Activated naive CD4-positive, alpha-beta T cell treated with anti-CD3 and anti-CD28 coated beads, Interleukin-2, amount 10 ng/mL, durations not matched to agents 7 days and 5 days (primary cell): ENCODE data around the gene ID3.
A peak's percentile ranks its signal among the peaks of the same experiment; 100 is the strongest.
"Not testable (repeated sequence)": the region's sequence is repeated elsewhere in the genome, so short reads cannot be mapped to it uniquely, and the experiment has no call there.

ENCODE experiments used
- CTCF ChIA-PET: fragments of 350-600 bp; sonication (Branson Sonifier 250); formaldehyde crosslinking; loops from one replicate; lab custom pipeline; 2021; ENCODE audit warnings: antibody characterized with exemption; lab: Charles Lee
- DNase-seq: peaks from one replicate; pipeline ENCODE4 v3.0.0-alpha.2; 2020
- H3K27ac Mint-ChIP-seq: one replicate; pipeline ENCODE4 v1.8.0; 2021; ENCODE audit warnings: mild to moderate bottlenecking, moderate library complexity, mixed read lengths
- H3K27me3 Mint-ChIP-seq: one replicate; pipeline ENCODE4 v1.8.0; 2021; ENCODE audit warnings: mild to moderate bottlenecking, mixed read lengths
- H3K36me3 Mint-ChIP-seq: one replicate; pipeline ENCODE4 v1.8.0; 2021; ENCODE audit warnings: mixed read lengths
- H3K4me1 Mint-ChIP-seq: one replicate; pipeline ENCODE4 v1.8.0; 2021; ENCODE audit warnings: mixed read lengths
- H3K4me3 Mint-ChIP-seq: one replicate; pipeline ENCODE4 v1.8.0; 2021; ENCODE audit warnings: mild to moderate bottlenecking, moderate library complexity, mixed read lengths
- H3K9me3 Mint-ChIP-seq: one replicate; pipeline ENCODE4 v1.8.0; 2021; ENCODE audit warnings: mixed read lengths

The ID3 gene

DNA sequence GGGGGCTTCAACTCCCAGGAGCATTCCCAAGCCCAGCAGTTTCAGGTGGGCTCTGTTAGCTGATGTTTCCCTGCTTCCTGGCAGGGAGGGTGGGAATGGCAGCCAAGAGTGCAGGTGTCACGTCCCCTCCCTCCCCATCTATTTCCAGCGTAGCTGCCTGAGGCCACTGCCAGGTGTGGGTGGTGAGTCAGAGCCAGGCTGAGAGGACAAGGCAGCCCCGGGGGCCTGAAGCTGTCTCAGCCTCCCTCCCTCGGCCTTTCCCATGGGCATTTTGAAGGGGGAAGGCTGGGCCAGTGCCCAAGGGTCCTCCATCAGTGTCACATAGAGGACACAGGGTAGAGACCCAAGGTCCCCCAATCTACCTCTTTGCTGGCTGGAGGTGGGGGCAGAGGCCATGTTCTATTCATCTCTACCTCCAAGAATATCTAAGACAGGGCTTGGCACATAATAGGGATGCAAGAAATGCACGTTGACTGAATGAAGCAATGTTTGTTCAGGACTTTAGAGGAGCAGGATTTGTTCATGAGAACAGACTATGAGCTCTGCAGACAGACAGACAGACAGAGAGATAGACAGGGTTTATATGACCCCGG, 34.4 kb upstream of the ID3 start:
- Mint-ChIP-seq H3K36me3 (peaks cover 1% of the 10 kb centered on the region), H3K4me3 (no peak overlapping the region), H3K27ac (no peak overlapping the region), H3K27me3 (peaks cover 7% of the 10 kb centered on the region), H3K9me3 (no peaks in the 10 kb centered on the region), H3K4me1 (peaks cover 74% of the 10 kb centered on the region)
- DNase-seq, result no peak
- CTCF ChIA-PET, result interaction anchor here (1.7 kb wide), 1 partner anchor 44 kb away, joined by 8 read pairs; no protein-coding TSS in a partner anchor

DNA sequence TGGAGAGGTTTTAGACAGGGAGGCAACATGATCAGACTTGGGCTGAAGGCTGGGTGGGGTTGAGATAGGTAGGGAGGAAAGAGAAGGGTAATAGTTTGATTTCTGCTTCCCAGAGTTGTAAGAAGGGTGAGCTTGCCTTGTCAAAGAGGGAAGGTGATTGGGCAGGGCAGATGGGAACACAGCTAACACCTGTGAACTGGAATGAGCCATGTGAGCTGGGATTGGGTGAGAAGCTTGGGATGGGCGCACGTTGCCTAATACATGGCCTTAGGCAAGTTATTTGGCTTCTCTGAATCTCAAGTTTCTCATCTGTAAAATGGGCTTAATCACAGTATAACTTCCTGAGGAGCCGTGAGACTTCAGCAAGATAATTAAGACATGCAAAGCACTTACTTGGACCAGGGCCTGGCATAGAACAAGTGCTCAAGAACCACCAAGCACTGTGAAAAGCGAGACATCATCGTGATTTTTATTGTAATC, 33.8 kb upstream of the ID3 start:
- no peak overlapping the region for H3K4me3 Mint-ChIP-seq
- CTCF ChIA-PET, result interaction anchor here (1.7 to 2.0 kb wide), 3 partner anchors 8 to 44 kb away, joined by 5 to 8 read pairs (median 7); no protein-coding TSS in a partner anchor

DNA sequence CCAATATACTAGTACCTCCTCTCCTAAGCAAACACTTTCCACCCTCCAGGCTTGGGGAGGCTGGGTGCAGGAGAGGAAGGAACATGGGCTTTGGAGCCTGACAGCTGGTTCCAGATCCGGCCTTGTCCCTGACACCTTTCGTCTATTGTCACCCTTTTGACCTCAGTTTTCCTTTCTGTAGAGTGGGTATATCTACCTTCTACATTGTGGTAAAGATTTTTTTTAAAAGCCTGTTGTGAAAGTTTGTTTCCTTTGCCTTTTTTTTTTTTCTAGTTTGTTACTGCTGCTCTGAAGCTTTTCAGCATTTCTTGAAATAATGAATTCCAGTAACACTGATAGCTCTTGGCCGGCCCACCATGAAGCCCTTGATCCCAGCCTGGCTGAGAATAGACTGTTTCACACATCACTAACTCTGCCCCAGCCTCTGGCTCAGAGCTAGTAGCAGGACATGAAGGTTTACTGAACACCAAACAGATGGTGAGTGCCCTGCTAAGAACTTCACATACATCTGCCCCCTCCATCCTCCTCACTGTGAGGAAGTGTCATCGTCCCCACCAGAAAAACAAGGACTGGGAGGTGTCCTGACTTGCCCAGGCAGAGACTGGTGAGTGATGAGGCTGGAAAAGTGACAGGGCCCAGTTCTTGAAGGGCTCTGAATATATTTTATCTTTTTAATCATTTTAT, 33.0 kb upstream of the ID3 start:
- H3K27me3 Mint-ChIP-seq, result peaks cover 19% of the 10 kb centered on the region
- peak overlapping the region; percentile 86 for H3K27ac Mint-ChIP-seq
- no peaks in the 10 kb centered on the region for H3K9me3 Mint-ChIP-seq
- no peak for DNase-seq
- CTCF ChIA-PET, result interaction anchor here (0.9 to 2.0 kb wide), 10 partner anchors 9 to 45 kb away, joined by 3 to 9 read pairs (median 6); no protein-coding TSS in a partner anchor
- H3K4me3 Mint-ChIP-seq, result no peak overlapping the region
- H3K36me3 Mint-ChIP-seq, result peaks cover 1% of the 10 kb centered on the region
- H3K4me1 Mint-ChIP-seq, result peaks cover 61% of the 10 kb centered on the region

More for the DNA sequence above, 33.8 kb upstream of the ID3 start:
- H3K27ac Mint-ChIP-seq, result peak overlapping the region; percentile 43
- peaks cover 12% of the 10 kb centered on the region for H3K27me3 Mint-ChIP-seq
- no peaks in the 10 kb centered on the region for H3K9me3 Mint-ChIP-seq
- no peak for DNase-seq
- H3K4me1 Mint-ChIP-seq, result peaks cover 68% of the 10 kb centered on the region
- H3K36me3 Mint-ChIP-seq, result peaks cover 1% of the 10 kb centered on the region

DNA sequence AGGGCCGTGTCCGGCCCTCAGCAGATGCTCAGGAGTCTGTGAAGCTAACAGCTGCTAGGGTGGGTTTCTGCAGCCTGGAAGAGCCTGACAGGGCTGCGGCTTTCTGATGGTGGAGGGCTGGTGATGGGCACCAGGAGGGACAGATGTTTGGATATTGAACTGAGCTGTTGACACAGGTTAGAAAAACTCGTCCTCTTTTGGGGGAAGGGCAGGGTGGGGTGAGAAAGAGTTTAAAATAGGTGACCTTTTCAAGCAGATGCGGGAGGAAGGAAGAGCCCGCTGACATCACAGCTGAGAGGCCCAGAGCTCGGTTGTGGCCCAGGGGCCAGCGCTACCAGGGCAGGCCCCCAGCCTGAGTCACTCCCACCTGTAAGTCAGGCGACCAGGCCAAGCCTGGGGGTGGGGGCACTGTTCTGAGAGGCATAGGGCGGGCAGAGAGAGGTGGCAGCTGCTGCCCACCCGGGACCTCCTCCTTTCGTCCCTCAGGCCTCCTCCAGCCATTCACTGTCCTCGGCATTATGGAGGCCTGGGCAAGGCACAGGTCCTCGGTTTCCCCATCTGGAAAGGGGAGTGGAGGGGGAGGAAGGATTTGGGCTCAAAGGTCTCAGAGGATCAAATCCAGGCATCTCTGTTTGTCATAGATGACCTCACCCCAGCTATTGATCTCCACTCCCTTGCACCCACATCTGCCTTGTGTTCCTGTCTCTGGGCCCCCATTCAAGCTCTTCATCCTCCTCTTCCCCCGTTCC, 32.3 kb upstream of the ID3 start:
- no peaks in the 10 kb centered on the region for H3K9me3 Mint-ChIP-seq
- H3K27ac Mint-ChIP-seq, result peak overlapping the region; percentile 86
- CTCF ChIA-PET, result interaction anchor here (0.9 to 2.0 kb wide), 9 partner anchors 8 to 45 kb away, joined by 3 to 9 read pairs (median 5); no protein-coding TSS in a partner anchor
- H3K4me1 Mint-ChIP-seq, result peaks cover 53% of the 10 kb centered on the region
- H3K4me3 Mint-ChIP-seq, result peak overlapping the region; percentile 22
- H3K27me3 Mint-ChIP-seq, result peaks cover 24% of the 10 kb centered on the region
- DNase-seq, result peak; percentile 42
- peaks cover 1% of the 10 kb centered on the region for H3K36me3 Mint-ChIP-seq

DNA sequence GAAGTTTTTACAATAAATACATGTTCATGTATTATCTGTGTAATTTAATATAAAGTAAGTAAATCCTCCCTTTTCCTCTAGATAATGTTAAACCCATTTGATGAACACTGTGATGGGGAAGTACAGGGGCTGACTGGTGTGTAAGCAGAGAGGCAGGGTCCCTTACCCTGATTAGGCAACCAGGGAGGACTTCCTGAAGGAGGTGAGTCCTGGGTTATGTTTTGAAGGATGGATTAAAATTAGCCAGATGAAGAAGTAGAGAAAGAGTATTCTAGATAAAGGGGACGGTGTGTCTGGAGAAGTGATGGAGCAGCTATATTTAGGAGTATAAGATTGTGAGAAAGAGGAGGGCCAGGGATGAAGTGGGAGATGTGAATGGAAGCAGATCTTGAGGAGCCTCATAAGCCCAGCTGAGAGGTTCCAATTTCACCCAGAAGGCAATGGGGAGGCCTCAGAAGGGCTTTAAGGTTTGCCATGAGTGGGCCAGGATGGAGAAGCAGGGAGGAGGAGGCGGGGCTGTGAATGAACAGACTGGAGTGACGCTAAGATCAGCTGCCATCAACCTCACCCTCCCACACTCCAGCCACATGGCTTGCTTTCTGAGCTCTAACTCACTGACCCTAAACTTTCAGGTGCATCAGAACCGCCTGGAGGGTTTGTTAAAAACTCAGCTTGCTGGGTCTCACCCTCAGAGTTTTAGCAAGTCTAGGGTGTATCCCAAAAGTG, 30.9 kb upstream of the ID3 start:
- Mint-ChIP-seq H3K27me3 (peaks cover 30% of the 10 kb centered on the region), H3K36me3 (peaks cover 1% of the 10 kb centered on the region), H3K27ac (no peak overlapping the region), H3K4me3 (no peak overlapping the region), H3K4me1 (peaks cover 46% of the 10 kb centered on the region), H3K9me3 (no peaks in the 10 kb centered on the region)
- no peak for DNase-seq
- CTCF ChIA-PET, result interaction anchor here (1.1 to 1.7 kb wide), 3 partner anchors 13 to 47 kb away, joined by 3 to 6 read pairs (median 5); no protein-coding TSS in a partner anchor

DNA sequence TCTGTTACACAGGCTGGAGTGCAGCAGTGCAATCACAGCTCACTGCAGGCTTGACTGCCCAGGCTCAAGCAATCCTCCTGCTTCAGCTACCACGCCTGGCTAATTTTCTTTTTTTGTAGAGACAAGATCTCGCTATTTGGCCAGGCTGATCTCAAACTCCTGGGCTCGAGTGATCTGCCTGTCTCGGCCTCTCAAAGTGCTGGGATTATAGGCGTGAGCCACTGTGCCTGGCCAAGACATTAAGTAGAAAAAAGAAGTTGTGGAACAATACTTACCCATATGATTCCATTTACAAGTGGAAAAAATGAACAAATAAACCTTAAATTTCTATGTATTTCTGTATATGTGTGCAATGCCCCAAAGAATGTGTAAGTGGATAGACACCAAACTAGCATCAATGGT, 30.3 kb upstream of the ID3 start:
- no peak overlapping the region for H3K27ac Mint-ChIP-seq
- peaks cover 40% of the 10 kb centered on the region for H3K4me1 Mint-ChIP-seq
- CTCF ChIA-PET, result interaction anchor here (1.1 to 1.2 kb wide), 2 partner anchors 13 to 31 kb away, joined by 3 to 5 read pairs; no protein-coding TSS in a partner anchor
- H3K27me3 Mint-ChIP-seq, result peaks cover 34% of the 10 kb centered on the region
- H3K36me3 Mint-ChIP-seq, result peaks cover 1% of the 10 kb centered on the region
- no peak overlapping the region for H3K4me3 Mint-ChIP-seq
- no peaks in the 10 kb centered on the region for H3K9me3 Mint-ChIP-seq
- no peak for DNase-seq

DNA sequence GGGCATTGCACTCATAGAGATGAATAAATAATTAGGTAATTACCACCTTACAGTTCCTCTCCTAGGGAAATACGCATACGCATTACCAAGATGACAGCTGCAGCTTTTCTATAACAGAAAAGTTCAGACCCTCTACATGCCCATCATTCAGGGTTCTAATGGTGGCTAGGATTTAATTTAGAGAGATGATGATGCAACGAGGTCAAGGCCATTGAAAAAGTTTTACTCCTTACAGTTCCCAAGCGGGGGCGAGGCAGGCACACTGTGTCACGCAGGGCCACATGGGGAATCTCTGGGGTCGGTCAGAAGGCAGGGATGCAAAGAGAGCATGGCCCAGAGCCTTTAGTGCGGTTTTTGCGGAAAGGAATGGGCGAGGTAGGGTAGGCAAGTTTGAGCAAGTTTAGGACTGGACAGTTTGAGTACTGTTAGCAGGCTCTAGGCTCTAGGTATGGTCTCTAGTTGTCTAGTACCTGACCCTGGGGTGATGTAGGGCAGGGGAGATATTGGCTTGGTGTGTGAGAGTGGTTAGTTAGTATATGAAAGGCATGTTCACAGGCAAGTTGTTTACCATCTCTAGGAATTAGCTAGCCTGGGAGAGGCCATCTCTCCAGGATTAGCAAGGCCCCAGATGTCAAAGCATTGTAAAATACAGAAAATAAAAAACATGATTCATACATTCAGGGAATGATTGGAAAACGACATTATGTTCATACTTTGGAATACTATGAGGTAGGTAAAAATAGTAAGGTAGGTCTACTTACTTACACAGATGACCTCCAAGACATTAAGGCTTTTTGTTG, 29.6 kb upstream of the ID3 start:
- Mint-ChIP-seq H3K4me3 (no peak overlapping the region), H3K36me3 (peaks cover 1% of the 10 kb centered on the region), H3K9me3 (no peaks in the 10 kb centered on the region), H3K4me1 (peaks cover 34% of the 10 kb centered on the region), H3K27ac (no peak overlapping the region), H3K27me3 (peaks cover 34% of the 10 kb centered on the region)
- DNase-seq, result no peak
- CTCF ChIA-PET, result no interaction called here

DNA sequence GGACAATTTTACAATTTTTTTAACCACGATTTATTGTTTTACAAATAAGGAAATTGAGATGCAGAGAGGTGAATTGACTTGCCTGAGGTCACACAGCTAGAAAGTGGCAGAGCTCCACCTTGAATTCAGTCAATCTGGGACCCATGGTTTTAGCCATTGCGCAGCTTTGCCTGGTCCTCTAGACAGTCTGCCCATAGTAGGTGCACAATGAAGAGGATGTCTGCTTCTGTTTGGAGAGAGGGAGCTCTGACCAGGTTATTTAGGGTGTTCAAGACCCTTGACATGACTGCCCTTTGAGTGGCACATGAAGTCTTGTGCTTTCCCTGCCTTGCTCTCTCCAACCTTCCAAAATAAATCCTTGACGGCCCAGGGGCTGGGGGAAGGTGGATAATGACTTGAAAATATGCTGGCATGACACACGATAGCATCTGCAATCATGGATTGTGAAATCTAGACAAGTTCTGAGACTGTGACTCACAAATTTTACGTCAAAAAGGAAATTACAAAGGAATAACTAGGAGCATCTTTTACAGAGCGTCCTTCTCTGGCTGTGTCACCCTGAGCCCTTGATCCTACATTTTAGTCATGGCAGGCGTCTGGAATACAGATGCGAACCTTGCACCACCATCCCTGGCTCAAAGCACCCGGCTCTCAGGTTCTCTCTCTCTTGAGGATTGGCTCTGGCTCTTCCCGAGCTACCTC, 26.2 kb upstream of the ID3 start:
- DNase-seq, result no peak
- no peak overlapping the region for H3K4me3 Mint-ChIP-seq
- no peaks in the 10 kb centered on the region for H3K9me3 Mint-ChIP-seq
- CTCF ChIA-PET, result no interaction called here
- H3K4me1 Mint-ChIP-seq, result peaks cover 10% of the 10 kb centered on the region
- peaks cover 30% of the 10 kb centered on the region for H3K27me3 Mint-ChIP-seq
- no peak overlapping the region for H3K27ac Mint-ChIP-seq
- no peaks in the 10 kb centered on the region for H3K36me3 Mint-ChIP-seq

DNA sequence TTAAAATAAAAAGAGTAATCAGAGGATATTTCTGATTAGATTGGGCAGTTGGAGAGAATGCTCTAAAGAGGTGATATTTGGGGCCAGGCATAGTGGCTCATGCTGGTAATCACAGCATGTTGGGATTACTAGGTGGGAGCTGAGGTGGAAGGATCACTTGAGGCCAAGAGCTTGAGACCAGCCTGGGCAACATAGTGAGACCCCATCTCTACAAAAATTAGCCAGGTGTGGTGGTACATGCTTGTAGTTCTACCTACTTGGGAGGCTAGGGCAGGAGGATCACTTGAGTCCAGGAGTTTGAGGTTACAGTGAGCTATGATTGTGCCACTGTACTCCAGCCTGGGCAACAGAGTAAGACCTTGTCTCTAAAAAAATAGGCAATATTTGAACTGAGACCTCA, 24.4 kb upstream of the ID3 start:
- not testable (repeated sequence) for DNase-seq, H3K36me3 Mint-ChIP-seq, H3K4me3 Mint-ChIP-seq, H3K27ac Mint-ChIP-seq, H3K9me3 Mint-ChIP-seq
- Mint-ChIP-seq H3K27me3 (peaks cover 27% of the 10 kb centered on the region), H3K4me1 (peaks cover 12% of the 10 kb centered on the region)
- CTCF ChIA-PET, result interaction anchor here (2.1 kb wide), 1 partner anchor 9 kb away, joined by 7 read pairs; no protein-coding TSS in a partner anchor

DNA sequence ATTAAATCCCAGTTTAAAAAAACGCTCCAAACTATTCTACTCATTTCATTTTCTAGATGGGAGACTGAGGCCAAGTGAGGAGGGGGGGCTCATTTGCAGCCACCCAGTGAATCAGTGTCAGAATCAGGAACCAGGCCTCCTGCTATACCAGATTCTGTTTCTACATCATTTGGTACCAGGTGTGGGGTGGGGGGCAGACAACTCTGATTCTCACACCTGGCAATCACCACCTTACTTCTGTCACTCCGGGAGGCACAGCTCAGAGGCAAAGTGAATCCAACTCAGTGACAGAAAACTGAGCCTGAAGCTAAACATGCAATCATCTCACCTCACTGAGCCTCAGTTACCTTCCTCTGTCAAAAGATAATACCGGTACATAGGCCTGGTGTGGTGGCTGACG, 23.5 kb upstream of the ID3 start:
- H3K4me3 Mint-ChIP-seq, result no peak overlapping the region
- H3K9me3 Mint-ChIP-seq, result no peaks in the 10 kb centered on the region
- H3K36me3 Mint-ChIP-seq, result no peaks in the 10 kb centered on the region
- H3K27me3 Mint-ChIP-seq, result peaks cover 19% of the 10 kb centered on the region
- CTCF ChIA-PET, result interaction anchor here (2.1 kb wide), 1 partner anchor 10 kb away, joined by 7 read pairs; no protein-coding TSS in a partner anchor
- no peak for DNase-seq
- H3K4me1 Mint-ChIP-seq, result peaks cover 21% of the 10 kb centered on the region
- no peak overlapping the region for H3K27ac Mint-ChIP-seq

DNA sequence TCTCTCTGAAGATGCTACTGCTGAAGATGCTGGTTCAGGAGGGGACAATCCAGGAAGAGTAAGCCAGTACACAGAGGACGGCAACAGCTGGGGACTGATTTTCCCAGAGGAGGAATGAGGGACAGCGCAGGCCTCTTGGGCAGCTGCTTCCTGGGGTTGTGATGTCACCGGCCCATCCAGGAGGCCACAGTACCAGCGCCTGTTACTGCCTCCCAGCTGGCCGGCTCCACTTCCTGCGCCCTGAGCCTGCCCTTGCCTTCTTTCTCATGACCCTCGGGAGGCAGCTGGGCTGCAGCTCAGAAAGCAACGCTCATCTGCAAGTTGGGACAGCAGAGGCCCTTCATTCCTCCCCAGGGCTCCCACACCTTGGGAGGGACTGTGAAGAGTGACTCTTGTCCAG, 21.9 kb upstream of the ID3 start:
- no peaks in the 10 kb centered on the region for H3K36me3 Mint-ChIP-seq
- no peak overlapping the region for H3K27ac Mint-ChIP-seq
- H3K9me3 Mint-ChIP-seq, result no peaks in the 10 kb centered on the region
- CTCF ChIA-PET, result interaction anchor here (0.6 to 1.6 kb wide), 4 partner anchors 10 to 56 kb away, joined by 3 to 6 read pairs (median 4); no protein-coding TSS in a partner anchor
- DNase-seq, result no peak
- H3K4me3 Mint-ChIP-seq, result no peak overlapping the region
- peaks cover 9% of the 10 kb centered on the region for H3K27me3 Mint-ChIP-seq
- H3K4me1 Mint-ChIP-seq, result peaks cover 36% of the 10 kb centered on the region

DNA sequence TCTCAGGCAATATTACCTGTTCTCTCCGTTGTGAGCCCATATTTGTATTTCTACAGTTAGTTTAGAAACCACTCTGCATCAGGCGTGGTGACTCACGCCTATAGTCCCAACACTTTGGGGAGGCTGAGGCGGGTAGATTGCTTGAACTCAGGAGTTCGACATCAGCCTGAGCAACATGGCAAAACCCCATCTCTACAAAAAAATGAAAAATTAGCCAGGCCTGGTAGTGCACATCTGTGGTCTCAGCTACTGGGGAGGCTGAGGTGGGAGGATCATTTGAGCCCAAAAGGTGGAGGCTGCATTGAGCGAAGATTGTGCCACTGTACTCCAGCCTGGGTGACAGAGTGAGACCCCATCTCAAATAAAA, 19.7 kb upstream of the ID3 start:
- Mint-ChIP-seq H3K27me3 (peaks cover 9% of the 10 kb centered on the region), H3K27ac (no peak overlapping the region), H3K4me3 (no peak overlapping the region), H3K9me3 (no peaks in the 10 kb centered on the region), H3K4me1 (peaks cover 52% of the 10 kb centered on the region), H3K36me3 (peaks cover 1% of the 10 kb centered on the region)
- CTCF ChIA-PET, result interaction anchor here (5.4 kb wide), 1 partner anchor 56 kb away, joined by 53 read pairs; no protein-coding TSS in a partner anchor
- DNase-seq, result no peak
